DMS79 (cell line): ENCODE data around the gene RNF167.
"Not testable (repeated sequence)": the region's sequence is repeated elsewhere in the genome, so short reads cannot be mapped to it uniquely, and the experiment has no call there.

ENCODE experiments used
- DNase-seq: peaks from one replicate; lab custom pipeline; 2025; lab: John Stamatoyannopoulos, UW

The RNF167 gene

GRCh38 chr17:4902540-4902939 lies 37.5 kb upstream of the RNF167 start:
- no peak for DNase-seq

DNA sequence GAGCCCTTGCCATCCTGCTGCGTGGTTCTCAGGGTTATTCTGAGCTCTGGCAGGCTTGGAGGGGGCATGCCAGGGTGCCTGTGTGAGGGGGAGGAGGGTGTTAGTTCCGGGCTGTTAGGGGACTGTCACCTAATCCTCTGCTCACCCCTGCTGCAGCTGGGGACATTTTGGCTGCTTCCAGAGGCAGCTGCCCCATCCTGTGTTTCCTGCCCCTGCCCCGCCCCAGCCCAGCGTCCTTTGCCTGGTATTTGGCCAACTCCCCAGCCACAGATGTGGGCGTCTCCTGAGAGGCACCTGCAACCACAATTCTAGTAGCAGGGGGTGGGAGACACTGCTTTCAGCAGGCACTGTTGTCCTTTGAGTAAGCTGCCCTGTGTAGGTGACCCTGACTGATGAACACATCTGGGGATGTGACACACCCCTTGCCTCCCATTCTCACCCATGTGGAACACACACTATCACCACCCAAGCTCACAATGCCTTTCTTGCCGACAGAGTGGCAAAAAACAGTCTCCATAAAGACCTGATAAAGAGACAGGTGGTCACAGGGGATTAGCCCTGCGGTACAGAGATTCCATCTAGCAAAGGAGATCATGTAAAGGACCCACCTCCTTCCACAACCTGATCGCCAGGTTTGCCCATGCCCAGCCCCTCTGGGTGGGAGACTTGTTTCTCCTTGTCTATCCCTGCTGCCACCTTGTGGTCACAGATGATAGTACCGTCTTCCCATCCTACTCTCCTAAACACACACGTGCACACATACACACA lies 36.8 kb upstream of the RNF167 start, which contains the start of gene CHRNE:
Gene CHRNE (minus strand): TSS at position 48 of the 768 bp plus-strand sequence. CDS start 35 bp downstream, at position 13.
- peak; percentile 84 for DNase-seq

DNA sequence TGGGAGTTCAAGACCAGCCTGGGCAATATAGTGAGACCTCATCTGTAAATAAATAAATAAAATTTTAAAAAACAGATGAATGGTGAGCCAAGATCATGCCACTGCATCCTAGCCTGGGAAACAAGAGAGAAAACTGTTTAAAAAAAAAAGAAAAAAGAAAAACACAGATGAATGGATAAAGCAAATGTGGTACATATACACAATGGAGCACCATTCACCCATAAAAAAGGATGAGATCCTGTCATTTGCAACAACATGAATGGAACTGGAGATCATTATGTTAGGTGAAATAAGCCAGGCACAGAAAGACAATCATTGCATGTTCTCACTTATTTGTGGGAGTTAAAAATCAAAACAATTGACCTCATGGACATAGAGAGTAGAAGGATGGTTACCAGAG lies 33.4 kb upstream of the RNF167 start:
- DNase-seq: not testable (repeated sequence)

- DNase-seq: no peak
Observed at GRCh38 chr17:4908301-4908700, 31.8 kb upstream of the RNF167 start.

DNA sequence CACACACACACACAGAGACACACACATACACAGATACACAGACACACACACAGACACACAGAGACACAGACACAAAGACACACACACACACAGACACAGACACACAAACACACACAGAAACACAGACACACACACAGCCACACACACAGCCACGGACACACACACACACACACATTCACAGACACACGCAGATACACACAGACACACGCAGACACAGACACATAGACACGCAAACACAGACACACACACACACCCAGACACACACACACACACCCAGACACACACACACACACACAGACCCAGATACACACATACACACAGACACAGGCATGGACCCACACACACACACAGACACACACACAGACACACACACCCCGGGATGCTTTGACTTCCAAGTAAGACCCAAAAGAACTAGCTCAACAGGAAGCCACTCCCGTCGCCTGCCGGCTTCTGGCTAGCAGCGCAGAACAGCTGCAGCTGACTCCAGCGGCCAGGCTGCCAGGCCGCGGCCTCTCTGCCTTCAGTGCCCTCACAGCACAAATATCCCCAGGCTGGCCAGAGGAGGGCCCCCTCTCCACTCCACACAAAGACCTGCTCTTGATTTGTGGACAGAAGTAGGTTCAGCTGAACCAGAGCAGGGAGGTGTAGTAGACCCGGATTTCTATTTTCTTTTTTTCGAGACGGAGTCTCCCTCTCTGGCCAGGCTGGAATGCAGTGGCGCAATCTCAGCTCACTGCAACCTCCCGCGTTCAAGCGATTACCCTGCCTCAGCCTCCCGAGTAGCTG lies 31.2 kb upstream of the RNF167 start:
- DNase-seq: peak; percentile 72

GRCh38 chr17:4913994-4914393 lies 26.1 kb upstream of the RNF167 start:
- DNase-seq: no peak

- not testable (repeated sequence) for DNase-seq
Observed at GRCh38 chr17:4914551-4914950, 25.5 kb upstream of the RNF167 start.

GRCh38 chr17:4919511-4920047 lies 20.5 kb upstream of the RNF167 start:
- DNase-seq: no peak

GRCh38 chr17:4920351-4921048 lies 19.6 kb upstream of the RNF167 start:
- no peak for DNase-seq

GRCh38 chr17:4921320-4921719 lies 18.7 kb upstream of the RNF167 start:
- no peak for DNase-seq

DNA sequence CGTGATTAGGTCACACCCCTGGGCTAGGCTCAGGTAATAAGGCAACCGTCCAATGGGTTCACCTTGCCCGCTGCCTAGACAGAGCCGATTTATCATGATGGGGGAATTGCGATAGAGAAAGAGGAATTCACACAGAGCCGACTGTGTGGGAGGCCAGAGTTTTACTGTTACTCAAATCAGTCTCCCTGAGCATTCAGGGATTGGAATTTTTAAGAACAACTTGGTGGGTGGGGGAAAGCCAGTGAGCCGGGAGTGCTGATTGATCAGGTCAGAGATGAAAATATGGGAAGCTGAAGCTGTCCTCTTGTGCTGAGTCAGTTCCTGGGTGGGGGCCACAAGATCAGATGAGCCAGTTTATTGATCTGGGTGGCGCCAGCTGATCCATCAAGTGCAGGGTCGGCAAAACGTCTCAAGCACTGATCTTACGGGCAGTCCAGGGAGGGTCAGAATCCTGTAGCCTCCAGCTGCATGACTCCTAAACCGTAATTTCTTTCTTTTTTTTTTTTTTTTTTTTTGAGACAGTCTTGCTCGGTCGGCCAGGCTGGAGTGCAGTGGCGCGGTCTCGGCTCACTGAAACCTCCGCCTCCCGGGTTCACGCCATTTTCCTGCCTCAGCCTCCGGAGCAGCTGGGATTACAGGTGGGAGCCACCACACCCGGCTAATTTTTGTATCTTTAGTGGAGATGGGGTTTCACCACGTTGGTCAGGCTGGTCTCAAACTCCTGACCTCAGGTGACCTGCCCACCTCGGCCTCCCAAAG lies 13.3 kb upstream of the RNF167 start:
- DNase-seq: not testable (repeated sequence)

GRCh38 chr17:4928881-4929280 lies 11.2 kb upstream of the RNF167 start:
- DNase-seq: no peak

DNA sequence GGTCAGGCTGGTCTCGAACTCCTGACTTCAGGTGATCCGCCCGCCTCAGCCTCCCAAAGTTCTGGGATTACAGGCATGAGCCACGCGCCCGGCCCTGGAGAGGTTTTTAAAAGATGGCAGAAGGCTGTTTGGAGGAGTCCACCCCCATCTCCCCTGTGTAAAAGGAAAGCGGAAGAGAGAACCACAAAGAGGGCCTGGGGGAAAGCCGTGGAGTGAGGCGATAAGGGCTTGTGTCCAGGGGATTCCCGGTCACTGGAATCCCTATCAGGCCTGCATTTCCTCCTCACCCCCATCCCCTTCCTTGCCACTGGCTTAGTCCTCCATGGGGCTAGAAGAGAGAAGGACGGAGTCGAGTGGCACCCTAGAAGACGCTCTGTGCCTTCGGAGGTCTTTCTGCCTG lies 8.1 kb upstream of the RNF167 start, which contains the start of gene GP1BA:
Gene GP1BA (plus strand): TSS at position 315 of the 400 bp plus-strand sequence. CDS start 328 bp downstream, outside the sequence.
- DNase-seq: no peak

DNA sequence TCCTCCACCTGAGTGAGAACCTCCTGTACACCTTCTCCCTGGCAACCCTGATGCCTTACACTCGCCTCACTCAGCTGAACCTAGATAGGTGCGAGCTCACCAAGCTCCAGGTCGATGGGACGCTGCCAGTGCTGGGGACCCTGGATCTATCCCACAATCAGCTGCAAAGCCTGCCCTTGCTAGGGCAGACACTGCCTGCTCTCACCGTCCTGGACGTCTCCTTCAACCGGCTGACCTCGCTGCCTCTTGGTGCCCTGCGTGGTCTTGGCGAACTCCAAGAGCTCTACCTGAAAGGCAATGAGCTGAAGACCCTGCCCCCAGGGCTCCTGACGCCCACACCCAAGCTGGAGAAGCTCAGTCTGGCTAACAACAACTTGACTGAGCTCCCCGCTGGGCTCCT lies 7.3 kb upstream of the RNF167 start:
- no peak for DNase-seq

GRCh38 chr17:4933646-4934045 lies 6.4 kb upstream of the RNF167 start:
- no peak for DNase-seq

GRCh38 chr17:4934173-4934979 lies 5.7 kb upstream of the RNF167 start:
- peak; percentile 60 for DNase-seq

DNA sequence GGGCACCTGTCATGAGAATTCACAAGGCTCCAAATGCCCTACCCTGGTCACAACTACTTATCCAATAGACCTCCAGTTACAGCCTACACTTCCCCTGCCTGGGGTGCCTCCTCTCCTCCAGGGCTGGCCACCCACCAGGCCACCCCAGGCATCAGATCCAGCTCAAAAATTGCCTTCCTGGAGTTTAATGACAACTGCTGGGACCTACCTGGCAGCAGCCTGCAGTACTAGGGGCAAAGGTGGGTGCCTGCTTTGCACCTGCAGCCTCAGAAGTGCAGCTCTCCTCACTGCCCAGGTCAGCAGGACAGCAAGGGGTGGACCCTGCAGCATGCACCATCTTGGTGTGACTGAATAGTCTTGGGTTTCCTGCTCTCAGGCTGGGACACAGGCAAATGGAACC lies 4.4 kb upstream of the RNF167 start:
- DNase-seq: no peak

- no peak for DNase-seq
Observed at GRCh38 chr17:4936436-4936835, 3.6 kb upstream of the RNF167 start.

- DNase-seq: no peak
Observed at GRCh38 chr17:4937553-4937952, 2.5 kb upstream of the RNF167 start.

DNA sequence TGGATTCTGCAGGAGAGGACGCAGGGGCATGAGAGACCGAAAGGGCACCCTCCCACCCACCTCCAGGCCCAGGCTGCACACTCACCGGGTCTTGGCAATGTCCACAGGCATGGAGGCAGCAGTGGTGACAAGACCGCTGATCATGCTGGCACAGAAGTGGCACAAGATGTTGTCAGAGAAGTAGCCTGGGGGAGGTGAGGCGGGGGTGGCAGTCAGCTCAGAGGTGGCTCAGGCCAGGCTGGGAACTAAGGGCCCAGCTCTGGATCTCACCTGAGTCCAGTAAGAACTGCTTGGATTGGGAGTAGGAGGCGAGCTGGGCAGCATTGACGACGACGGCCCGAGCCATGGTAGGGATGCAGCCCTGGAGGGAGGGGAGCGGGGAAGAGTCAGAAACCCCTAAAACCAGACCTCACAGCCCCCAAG lies 2.0 kb upstream of the RNF167 start:
- no peak for DNase-seq
